Testis (tissue), 3 donors: ENCODE measurements around the gene UTS2. TPM values are rescaled to one million over a fixed set of nuclear protein-coding genes. Genes with fewer than 3 reads are reported as not detected.

ENCODE experiments used
- DNase-seq: peaks from one replicate; pipeline ENCODE4 v3.0.0-alpha.2; 2019
- H3K27ac ChIP-seq, 2 donors: fragments of 200-600 bp; sonication (generic); one replicate each; pipeline ENCODE4 v1.5.1; 2019
- H3K27me3 ChIP-seq: fragments of 200-600 bp; sonication (generic); one replicate; pipeline ENCODE4 v1.5.1; 2019
- H3K36me3 ChIP-seq: fragments of 200-600 bp; sonication (generic); one replicate; pipeline ENCODE4 v1.5.1; 2017; ENCODE audit warnings: low read depth; ENCODE audit errors: missing control alignments
- H3K4me1 ChIP-seq: fragments of 200-600 bp; sonication (generic); one replicate; pipeline ENCODE4 v1.5.1; 2019
- H3K4me3 ChIP-seq, 2 donors: fragments of 200-600 bp; sonication (generic); one replicate each; pipeline ENCODE4 v1.5.1; 2017 to 2019
- H3K9me3 ChIP-seq: fragments of 200-600 bp; sonication (generic); one replicate; pipeline ENCODE4 v1.5.1; 2017
- POLR2A ChIP-seq: fragments of 450-650 bp; IDR thresholded peaks from one replicate; pipeline ENCODE4 v1.6.1; 2017; ENCODE audit warnings: antibody characterized with exemption, mild to moderate bottlenecking, moderate library complexity
- WGBS, 2 donors: methylation state at CpG; one replicate each; pipeline ENCODE4 v1.1.5; 2018; 5-methylcytosine and 5-hydroxymethylcytosine counted together
- intact Hi-C: fragments of 100-400 bp; cut with DNase I; formaldehyde crosslinking; loops from one replicate; pipeline ENCODE4 v1.15.1; 2023; ENCODE audit warnings: low total_unique reads
- polyA plus RNA-seq: library from polyadenylated mRNA; stranded (reverse); fragments of 350-450 nt; fragmentation: Illumina TruSeq; extraction: RNeasy Lipid Tissue Mini Kit (QIAGEN cat#74804); gene quantifications from one replicate; pipeline ENCODE4 v1.2.3, GENCODE V29; 2014; ENCODE audit warnings: low read depth, low replicate concordance; ENCODE audit not compliant: insufficient read depth
- total RNA-seq, 2 donors: library from RNA; depleted of rRNA; stranded (reverse); fragments of >200 nt; gene quantifications; one replicate each; pipeline ENCODE4 v1.2.3, GENCODE V29; 2016
- TF ChIP-seq, protein P1 (sequence below), 3 experiments: fragments of 450-650 bp in 2 of 3; fragments of 200-600 bp in 1 of 3; sonication (generic) in 1 of 3; IDR thresholded peaks; one replicate each; pipeline ENCODE4 v1.5.1; 2016 to 2019; ENCODE audit warnings: antibody characterized with exemption in 3 of 3, mild to moderate bottlenecking in 2 of 3, moderate library complexity in 1 of 3

Gene UTS2
- total and polyA plus RNA-seq, 3 donors from 2014 or later, result 1.1 TPM; not detected in 2

DNA sequence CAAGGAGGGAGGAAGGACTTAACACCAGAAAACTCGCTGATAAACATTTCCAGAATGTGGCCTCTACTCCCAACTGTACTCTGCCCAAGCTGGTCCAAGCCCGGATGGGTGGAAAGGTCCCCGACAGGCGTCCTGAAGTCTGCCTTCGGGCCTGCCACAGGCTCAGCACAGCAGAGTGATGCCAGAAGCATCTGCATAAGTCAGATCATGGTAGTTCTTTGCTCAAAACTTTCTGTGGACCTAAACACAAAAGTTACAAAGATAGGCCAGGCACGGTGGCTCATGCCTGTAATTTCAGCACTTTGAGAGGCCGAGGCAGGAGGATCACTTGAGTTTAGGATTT is 790 bp upstream of the UTS2 start:
- no peak overlapping the region for H3K27ac ChIP-seq
- H3K4me3 ChIP-seq, result no peak overlapping the region
- H3K36me3 ChIP-seq, result no peaks in the 10 kb centered on the region
- WGBS, 2 donors, result 82 to 83% methylated on average over 7 of the region's 7 CpGs
- TF ChIP-seq, protein P1, sequence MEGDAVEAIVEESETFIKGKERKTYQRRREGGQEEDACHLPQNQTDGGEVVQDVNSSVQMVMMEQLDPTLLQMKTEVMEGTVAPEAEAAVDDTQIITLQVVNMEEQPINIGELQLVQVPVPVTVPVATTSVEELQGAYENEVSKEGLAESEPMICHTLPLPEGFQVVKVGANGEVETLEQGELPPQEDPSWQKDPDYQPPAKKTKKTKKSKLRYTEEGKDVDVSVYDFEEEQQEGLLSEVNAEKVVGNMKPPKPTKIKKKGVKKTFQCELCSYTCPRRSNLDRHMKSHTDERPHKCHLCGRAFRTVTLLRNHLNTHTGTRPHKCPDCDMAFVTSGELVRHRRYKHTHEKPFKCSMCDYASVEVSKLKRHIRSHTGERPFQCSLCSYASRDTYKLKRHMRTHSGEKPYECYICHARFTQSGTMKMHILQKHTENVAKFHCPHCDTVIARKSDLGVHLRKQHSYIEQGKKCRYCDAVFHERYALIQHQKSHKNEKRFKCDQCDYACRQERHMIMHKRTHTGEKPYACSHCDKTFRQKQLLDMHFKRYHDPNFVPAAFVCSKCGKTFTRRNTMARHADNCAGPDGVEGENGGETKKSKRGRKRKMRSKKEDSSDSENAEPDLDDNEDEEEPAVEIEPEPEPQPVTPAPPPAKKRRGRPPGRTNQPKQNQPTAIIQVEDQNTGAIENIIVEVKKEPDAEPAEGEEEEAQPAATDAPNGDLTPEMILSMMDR (IDR thresholded peaks at IDR 0.05), result no peak
- TF ChIP-seq POLR2A, result no peak
- no peaks in the 10 kb centered on the region for H3K9me3 ChIP-seq
- intact Hi-C loops, result no loop called here
- no peak for DNase-seq
- H3K4me1 ChIP-seq, result no peaks in the 10 kb centered on the region
- H3K27me3 ChIP-seq, result no peaks in the 10 kb centered on the region

DNA sequence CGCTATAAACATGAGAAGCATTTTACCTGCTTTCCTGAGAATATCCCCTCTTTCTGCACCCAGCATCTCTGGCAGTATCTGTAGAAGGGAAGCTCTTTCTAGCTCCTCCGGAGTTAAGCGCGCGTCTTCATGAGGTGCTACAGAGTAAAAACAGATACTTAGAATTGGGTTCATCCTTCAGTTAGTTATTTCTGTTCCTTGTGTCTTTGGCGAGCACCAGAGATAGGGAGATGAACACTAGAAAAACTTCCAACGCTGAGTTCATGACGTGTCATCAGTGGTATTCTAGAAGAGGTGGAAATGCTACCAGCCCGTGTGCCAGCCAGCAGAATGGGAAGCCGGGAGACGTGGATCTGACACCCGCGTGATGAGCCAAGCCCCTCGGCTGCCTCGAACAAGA is 2.1 kb downstream of the UTS2 start:
- H3K36me3 ChIP-seq, result no peaks in the 10 kb centered on the region
- WGBS, 2 donors, result 91 to 97% methylated on average over 15 of the region's 15 CpGs
- no peak overlapping the region for H3K4me3 ChIP-seq
- no peaks in the 10 kb centered on the region for H3K4me1 ChIP-seq
- TF ChIP-seq POLR2A, result no peak
- TF ChIP-seq, protein P1 (IDR thresholded peaks at IDR 0.05), result no peak
- H3K9me3 ChIP-seq, result no peaks in the 10 kb centered on the region
- intact Hi-C loops, result no loop called here
- no peak overlapping the region for H3K27ac ChIP-seq
- no peaks in the 10 kb centered on the region for H3K27me3 ChIP-seq
- no peak for DNase-seq

DNA sequence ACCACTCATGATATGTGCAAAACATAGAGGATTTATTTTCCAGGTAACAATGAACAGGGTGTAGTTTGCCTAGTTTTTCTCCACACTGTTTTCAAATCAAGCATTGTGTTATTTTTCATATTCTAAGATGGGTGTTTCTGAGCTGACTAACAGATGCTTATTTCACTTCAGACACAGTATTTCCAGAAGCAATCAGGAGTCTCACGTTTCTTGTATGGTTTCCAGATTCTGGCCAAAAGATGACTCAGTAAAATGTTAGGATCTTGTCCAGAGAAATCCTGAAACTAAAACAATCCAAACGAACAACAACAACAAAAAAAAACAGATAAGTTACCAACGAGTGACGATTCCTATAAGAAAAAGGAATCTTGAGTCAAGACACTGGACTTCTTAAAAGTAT is 5.3 kb downstream of the UTS2 start:
- no peak for TF ChIP-seq POLR2A
- TF ChIP-seq, protein P1 (IDR thresholded peaks at IDR 0.05), result no peak
- Histone ChIP-seq H3K27me3 (no peaks in the 10 kb centered on the region), H3K9me3 (no peaks in the 10 kb centered on the region), H3K4me3 (no peak overlapping the region), H3K4me1 (no peaks in the 10 kb centered on the region), H3K36me3 (no peaks in the 10 kb centered on the region), H3K27ac (no peak overlapping the region)
- intact Hi-C loops, result no loop called here
- WGBS, 2 donors, result 57 to 62% methylated on average over 4 of the region's 4 CpGs
- DNase-seq, result no peak

DNA sequence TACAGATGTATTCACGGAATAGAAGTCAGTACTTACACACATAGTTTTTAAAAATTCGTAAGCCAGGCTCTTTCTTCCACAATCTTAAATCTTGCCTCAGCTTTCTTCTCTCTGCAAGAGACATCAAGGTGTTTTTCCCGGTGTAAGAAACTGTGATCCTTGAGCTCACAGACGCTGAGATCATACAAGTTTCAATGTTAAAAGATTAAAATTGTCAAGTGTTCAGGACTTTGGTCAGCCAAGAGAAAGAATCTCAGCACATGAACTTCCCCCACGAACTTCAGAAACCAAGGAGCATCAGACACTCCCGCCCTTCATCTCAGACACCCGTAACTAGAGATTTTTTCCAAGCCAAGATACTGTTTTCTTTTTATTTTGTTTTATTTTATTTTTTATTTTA is 6.2 kb downstream of the UTS2 start:
- Histone ChIP-seq H3K27ac (no peak overlapping the region), H3K4me1 (no peaks in the 10 kb centered on the region), H3K4me3 (no peak overlapping the region), H3K27me3 (no peaks in the 10 kb centered on the region), H3K9me3 (no peaks in the 10 kb centered on the region), H3K36me3 (no peaks in the 10 kb centered on the region)
- TF ChIP-seq POLR2A, result no peak
- TF ChIP-seq, protein P1 (IDR thresholded peaks at IDR 0.05), result no peak
- intact Hi-C loops, result no loop called here
- whole genome bisulfite sequencing, 2 donors, result 87 to 91% methylated on average over 7 of the region's 7 CpGs
- DNase-seq, result no peak

DNA sequence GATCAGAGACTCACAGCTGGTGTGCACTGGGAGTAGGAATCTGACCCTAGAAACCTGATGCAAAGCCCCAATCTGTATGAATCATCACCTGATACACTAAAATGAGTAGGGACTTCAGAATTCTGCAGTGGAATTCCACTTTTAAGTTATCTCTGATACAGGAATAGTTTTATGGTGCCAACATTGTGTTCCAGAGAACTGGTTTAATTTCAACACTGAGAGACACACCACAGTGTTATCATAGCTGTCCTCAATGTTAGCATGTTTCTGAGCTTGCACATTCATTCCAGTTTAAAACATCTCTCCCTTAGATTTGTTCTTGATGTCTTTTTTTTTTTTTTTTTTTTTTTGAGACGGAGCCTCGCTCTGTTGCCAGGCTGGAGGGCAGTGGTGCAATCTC is 7.1 kb downstream of the UTS2 start:
- TF ChIP-seq, protein P1 (IDR thresholded peaks at IDR 0.05), result no peak
- TF ChIP-seq POLR2A, result no peak
- no peaks in the 10 kb centered on the region for H3K4me1 ChIP-seq
- intact Hi-C loops, result no loop called here
- WGBS, 2 donors, result 75 to 91% methylated on average over 2 of the region's 2 CpGs
- no peaks in the 10 kb centered on the region for H3K36me3 ChIP-seq
- no peak overlapping the region for H3K27ac ChIP-seq
- no peak overlapping the region for H3K4me3 ChIP-seq
- DNase-seq, result no peak
- no peaks in the 10 kb centered on the region for H3K9me3 ChIP-seq
- no peaks in the 10 kb centered on the region for H3K27me3 ChIP-seq
